ENCODE results near the gene RNF150.

Gene RNF150

DNA sequence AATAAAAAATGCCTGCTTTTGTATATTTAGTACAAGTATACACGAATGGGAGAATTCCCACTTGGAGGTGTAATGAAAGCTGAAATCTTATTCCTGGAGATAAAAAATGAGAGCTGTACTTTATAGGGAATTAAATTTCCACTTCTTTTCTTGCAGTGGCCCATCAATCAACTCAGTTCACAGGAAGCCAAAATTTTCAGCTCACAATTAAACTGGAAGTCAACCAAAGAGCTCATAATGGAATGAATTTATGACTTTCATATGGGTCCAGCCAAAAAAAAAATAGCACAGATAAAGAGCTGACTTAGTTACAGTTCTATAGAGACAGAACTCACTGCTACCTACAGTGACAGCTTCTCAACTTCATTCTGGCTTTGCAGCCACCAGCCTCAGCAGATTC is 261.9 kb downstream of the RNF150 start:
- ATAC-seq (no peak), DNase-seq (ENCODE audit: low spot score in 2 of 2) (no peak)
- Mint-ChIP-seq H3K4me1 (no peaks in the 10 kb centered on the region), H3K36me3 (no peaks in the 10 kb centered on the region), H3K27ac (no peak overlapping the region), H3K4me3 (no peak overlapping the region), H3K9me3 (no peaks in the 10 kb centered on the region)

GRCh38 chr4:140870427-140870826 is 262.8 kb downstream of the RNF150 start:
- Mint-ChIP-seq H3K36me3 (no peaks in the 10 kb centered on the region), H3K4me3 (no peak overlapping the region), H3K9me3 (no peaks in the 10 kb centered on the region), H3K27ac (no peak overlapping the region), H3K4me1 (no peaks in the 10 kb centered on the region)
- ATAC-seq (no peak), DNase-seq (ENCODE audit: low spot score in 2 of 2) (no peak)

GRCh38 chr4:140869446-140869845 is 263.8 kb downstream of the RNF150 start:
- Mint-ChIP-seq H3K4me1 (no peaks in the 10 kb centered on the region), H3K9me3 (no peaks in the 10 kb centered on the region), H3K27ac (no peak overlapping the region), H3K36me3 (no peaks in the 10 kb centered on the region), H3K4me3 (no peak overlapping the region)
- DNase-seq (ENCODE audit: low spot score in 2 of 2) (no peak), ATAC-seq (no peak)

- H3K36me3 Mint-ChIP-seq = no peaks in the 10 kb centered on the region
- no peak for DNase-seq (ENCODE audit: low spot score in 2 of 2)
Measured at GRCh38 chr4:140867356-140867755, 265.9 kb downstream of the RNF150 start.

GRCh38 chr4:140866492-140867005 is 266.7 kb downstream of the RNF150 start:
- Mint-ChIP-seq H3K4me1 (peaks cover 14% of the 10 kb centered on the region), H3K9me3 (no peaks in the 10 kb centered on the region), H3K36me3 (no peaks in the 10 kb centered on the region), H3K4me3 (no peak overlapping the region), H3K27ac (no peak overlapping the region)
- no peak for ATAC-seq
- DNase-seq (ENCODE audit: low spot score in 2 of 2) = no peak

More at GRCh38 chr4:140867356-140867755, 265.9 kb downstream of the RNF150 start:
- H3K4me3 Mint-ChIP-seq = no peak overlapping the region
- H3K4me1 Mint-ChIP-seq = peaks cover 11% of the 10 kb centered on the region
- no peak for ATAC-seq
- no peak overlapping the region for H3K27ac Mint-ChIP-seq
- no peaks in the 10 kb centered on the region for H3K9me3 Mint-ChIP-seq

DNA sequence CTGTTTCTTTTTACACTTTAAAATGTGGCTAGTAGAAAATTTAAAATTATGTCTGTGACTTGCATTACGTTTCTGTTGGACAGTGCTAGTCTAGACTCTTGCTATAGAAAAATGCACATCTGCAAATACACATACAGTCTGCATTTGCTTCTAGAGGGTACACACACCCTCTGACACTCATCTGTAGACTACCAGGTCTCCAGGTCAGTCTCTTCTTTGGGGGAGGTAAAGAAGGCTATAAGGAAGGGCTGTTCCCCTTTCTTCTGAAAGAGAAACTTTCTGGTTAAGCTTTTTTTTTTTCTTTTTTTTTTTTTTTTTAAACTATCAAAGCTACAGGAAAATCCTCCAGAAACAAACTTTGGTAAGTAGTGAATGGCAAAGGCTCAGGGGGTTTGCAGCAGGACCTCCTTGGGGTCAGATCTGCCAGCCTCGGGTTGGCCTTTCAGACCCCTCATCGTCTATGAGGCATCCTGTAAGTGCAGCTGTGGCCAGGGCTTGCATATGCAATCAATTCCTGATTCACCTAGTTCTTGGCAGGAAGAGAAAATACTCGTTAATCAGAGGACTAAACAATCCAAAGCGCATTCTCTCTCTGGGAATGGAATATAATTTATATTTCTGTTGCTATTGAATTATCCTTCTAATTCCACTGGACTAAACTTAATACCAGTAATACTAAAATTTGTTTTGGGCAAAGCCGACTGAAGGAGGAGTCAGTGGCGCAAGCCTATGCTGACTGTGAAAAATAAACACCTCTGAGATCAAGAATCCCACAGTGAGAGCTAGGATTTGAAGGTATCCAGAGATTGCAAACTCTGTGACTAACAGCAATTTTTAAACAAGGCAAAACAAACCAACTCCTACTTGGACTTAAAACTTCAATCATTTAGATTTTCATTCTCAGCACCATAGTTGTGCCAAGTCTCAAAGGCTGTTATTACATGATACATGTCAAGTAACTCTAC is 267.7 kb downstream of the RNF150 start:
- DNase-seq (ENCODE audit: low spot score in 2 of 2) (no peak), ATAC-seq (no peak)
- H3K4me3 Mint-ChIP-seq = no peak overlapping the region
- H3K9me3 Mint-ChIP-seq = no peaks in the 10 kb centered on the region
- H3K36me3 Mint-ChIP-seq = no peaks in the 10 kb centered on the region
- no peak overlapping the region for H3K27ac Mint-ChIP-seq
- H3K4me1 Mint-ChIP-seq = peaks cover 14% of the 10 kb centered on the region

GRCh38 chr4:140863197-140863596 is 270.1 kb downstream of the RNF150 start:
- Mint-ChIP-seq H3K36me3 (no peaks in the 10 kb centered on the region), H3K9me3 (no peaks in the 10 kb centered on the region), H3K4me1 (peaks cover 14% of the 10 kb centered on the region), H3K27ac (no peak overlapping the region), H3K4me3 (no peak overlapping the region)
- ATAC-seq (no peak), DNase-seq (ENCODE audit: low spot score in 2 of 2) (no peak)

- H3K4me3 Mint-ChIP-seq = no peak overlapping the region
- H3K36me3 Mint-ChIP-seq = no peaks in the 10 kb centered on the region
Measured at GRCh38 chr4:140862177-140862442, 271.2 kb downstream of the RNF150 start.

DNA sequence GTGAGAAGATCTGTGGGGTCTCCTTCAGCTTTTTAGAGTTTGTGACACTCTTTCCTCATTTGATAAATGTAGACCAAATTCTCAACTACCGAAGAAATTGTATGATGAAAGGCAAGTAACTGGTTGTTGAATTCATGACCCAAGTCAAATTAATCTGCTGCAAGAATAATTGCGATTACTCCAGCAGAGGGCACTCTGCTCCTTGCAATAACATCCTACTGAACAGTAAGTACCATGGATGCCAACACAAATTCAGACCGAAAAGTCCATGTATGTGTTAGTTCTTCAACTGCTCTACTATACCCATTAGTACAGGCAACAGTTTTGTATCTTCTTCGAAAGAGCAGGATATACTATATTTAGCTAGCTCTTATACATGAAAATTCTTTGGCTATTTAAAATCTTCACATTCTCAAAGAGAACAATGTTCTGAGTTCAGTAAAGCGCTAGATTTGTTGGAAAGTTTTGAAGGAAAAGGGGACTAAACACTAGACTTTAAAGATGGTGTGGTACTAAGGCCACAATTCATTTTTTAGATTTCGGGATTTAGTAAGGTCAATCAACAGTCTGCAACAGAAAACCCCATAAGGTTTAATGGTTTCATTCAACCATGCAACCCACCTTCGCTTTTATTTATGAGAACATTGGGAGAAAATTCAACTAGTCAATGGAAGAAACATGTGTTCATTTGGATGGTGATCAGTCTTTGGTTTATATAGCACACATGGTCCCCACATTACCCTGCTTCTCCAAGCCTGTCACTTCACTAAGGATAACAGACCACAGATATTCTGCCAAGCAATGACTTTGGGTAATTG is 271.7 kb downstream of the RNF150 start:
- peak; percentile 45 for ATAC-seq
- Mint-ChIP-seq H3K9me3 (no peaks in the 10 kb centered on the region), H3K36me3 (no peaks in the 10 kb centered on the region), H3K4me3 (no peak overlapping the region), H3K4me1 (peaks cover 14% of the 10 kb centered on the region), H3K27ac (no peak overlapping the region)
- DNase-seq (ENCODE audit: low spot score in 2 of 2) = peak; percentile 12 to 51

More at GRCh38 chr4:140862177-140862442, 271.2 kb downstream of the RNF150 start:
- H3K4me1 Mint-ChIP-seq = peaks cover 14% of the 10 kb centered on the region
- ATAC-seq (no peak), DNase-seq (ENCODE audit: low spot score in 2 of 2) (no peak)
- H3K9me3 Mint-ChIP-seq = no peaks in the 10 kb centered on the region
- H3K27ac Mint-ChIP-seq = no peak overlapping the region

DNA sequence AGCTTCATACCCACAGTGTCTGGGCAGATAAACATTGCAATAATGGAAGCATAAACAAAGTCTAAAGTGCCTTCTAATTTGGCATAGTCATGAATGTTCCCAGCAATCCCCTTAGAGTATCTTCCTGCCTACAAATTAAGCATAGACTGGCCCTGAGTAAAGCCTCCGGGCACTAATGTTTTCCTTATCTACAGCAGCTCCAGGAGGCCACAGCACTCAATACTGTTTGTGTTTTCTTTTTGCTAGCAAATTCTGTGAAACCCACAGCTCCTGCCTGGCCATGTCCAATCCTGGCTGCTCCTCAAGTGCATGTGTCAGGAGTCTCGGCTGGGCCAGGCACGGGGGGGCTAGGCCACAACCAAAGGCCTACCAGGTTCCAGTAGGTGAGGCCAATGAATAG is 274.4 kb downstream of the RNF150 start:
- no peak for DNase-seq (ENCODE audit: low spot score in 2 of 2)

GRCh38 chr4:140857111-140857510 is 276.2 kb downstream of the RNF150 start:
- Mint-ChIP-seq H3K4me3 (no peak overlapping the region), H3K9me3 (no peaks in the 10 kb centered on the region), H3K27ac (no peak overlapping the region), H3K36me3 (no peaks in the 10 kb centered on the region), H3K4me1 (peaks cover 1% of the 10 kb centered on the region)
- DNase-seq (ENCODE audit: low spot score in 2 of 2) = no peak
- no peak for ATAC-seq

More for the DNA sequence above, 274.4 kb downstream of the RNF150 start:
- Mint-ChIP-seq H3K4me1 (peaks cover 14% of the 10 kb centered on the region), H3K9me3 (no peaks in the 10 kb centered on the region), H3K27ac (no peak overlapping the region), H3K36me3 (no peaks in the 10 kb centered on the region), H3K4me3 (no peak overlapping the region)
- ATAC-seq = no peak

- DNase-seq (ENCODE audit: low spot score in 2 of 2) = no peak
- Mint-ChIP-seq H3K9me3 (no peaks in the 10 kb centered on the region), H3K4me1 (no peaks in the 10 kb centered on the region), H3K4me3 (no peak overlapping the region), H3K36me3 (no peaks in the 10 kb centered on the region), H3K27ac (no peak overlapping the region)
- ATAC-seq = no peak
Measured at GRCh38 chr4:140856621-140857062, 276.6 kb downstream of the RNF150 start.

GRCh38 chr4:140854168-140854567 is 279.1 kb downstream of the RNF150 start:
- ATAC-seq (no peak), DNase-seq (ENCODE audit: low spot score in 2 of 2) (no peak)
- Mint-ChIP-seq H3K27ac (no peak overlapping the region), H3K9me3 (no peaks in the 10 kb centered on the region), H3K4me1 (no peaks in the 10 kb centered on the region), H3K4me3 (no peak overlapping the region), H3K36me3 (no peaks in the 10 kb centered on the region)

- ATAC-seq (no peak), DNase-seq (ENCODE audit: low spot score in 2 of 2) (no peak)
- H3K27ac Mint-ChIP-seq = no peak overlapping the region
- no peaks in the 10 kb centered on the region for H3K9me3 Mint-ChIP-seq
- no peaks in the 10 kb centered on the region for H3K36me3 Mint-ChIP-seq
- no peak overlapping the region for H3K4me3 Mint-ChIP-seq
- H3K4me1 Mint-ChIP-seq = no peaks in the 10 kb centered on the region
Measured at GRCh38 chr4:140851804-140852203, 281.5 kb downstream of the RNF150 start.

DNA sequence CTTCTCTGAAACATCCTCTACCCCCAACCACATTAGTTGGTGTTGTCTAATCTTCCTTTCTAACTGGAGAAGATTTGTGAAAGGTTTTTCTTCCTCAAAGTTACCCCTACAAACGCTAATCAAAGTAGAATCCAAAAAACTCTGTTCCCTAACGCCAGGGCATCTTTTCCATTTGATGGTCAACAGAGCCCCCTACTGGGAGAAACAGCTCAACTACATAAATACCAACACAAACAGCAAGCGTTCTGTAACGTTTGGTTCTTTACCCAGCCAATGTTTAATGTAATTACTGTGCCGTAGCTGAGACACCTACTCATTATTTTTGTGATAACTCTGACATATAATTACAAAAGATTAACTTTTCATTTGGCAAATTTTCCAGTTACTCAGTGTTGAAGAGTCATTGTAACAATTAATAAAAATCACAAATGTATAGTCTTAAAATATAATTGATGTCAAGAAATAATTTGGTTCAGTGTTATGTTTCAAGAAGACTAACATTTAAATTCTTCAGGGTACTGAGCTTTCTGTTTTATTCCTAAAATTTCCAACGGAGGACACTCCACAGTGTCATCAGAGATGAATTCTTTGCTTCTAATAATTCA is 282.1 kb downstream of the RNF150 start:
- Mint-ChIP-seq H3K27ac (no peak overlapping the region), H3K4me1 (no peaks in the 10 kb centered on the region), H3K4me3 (no peak overlapping the region), H3K36me3 (no peaks in the 10 kb centered on the region), H3K9me3 (no peaks in the 10 kb centered on the region)
- no peak for ATAC-seq
- no peak for DNase-seq (ENCODE audit: low spot score in 2 of 2)

Data from stimulated activated effector memory CD8-positive, alpha-beta T cell treated with anti-CD3 and anti-CD28 coated beads, Interleukin-12 subunit alpha, Interleukin-12 subunit beta, amount 100 ng/mL, for 72 hours (primary cell).